OCI-LY3 (cell line): ENCODE data around the gene HBZ.
"Not testable (repeated sequence)": the region's sequence is repeated elsewhere in the genome, so short reads cannot be mapped to it uniquely, and the experiment has no call there.

Experiments
- H2AFZ ChIP-seq: fragments of 200-600, 300-600 bp; shearing (Covaris generic); 2 replicates; pipeline ENCODE4 v1.6.0; 2014; ENCODE audit warnings: antibody characterized with exemption, low read depth, low read length
- H3K27ac ChIP-seq: fragments of 200-600, 300-600 bp; sonication (generic); 2 replicates; pipeline ENCODE4 v1.5.1; 2014; ENCODE audit warnings: mild to moderate bottlenecking, low read length, moderate library complexity, mixed read lengths
- H3K27me3 ChIP-seq: fragments of 200-600, 300-600 bp; sonication (generic); 2 replicates; pipeline ENCODE4 v1.6.1; 2014; ENCODE audit warnings: low read depth, low read length, mixed read lengths
- H3K36me3 ChIP-seq: fragments of 200-600, 300-600 bp; sonication (generic); replicated peaks from 2 replicates; pipeline ENCODE3; 2014; ENCODE audit warnings: low read depth, low read length, mixed read lengths
- H3K4me1 ChIP-seq: fragments of 300-600, 200-600 bp; sonication (generic); 2 replicates; pipeline ENCODE4 v1.6.1; 2014; ENCODE audit warnings: low read length, mixed read lengths
- H3K4me2 ChIP-seq: fragments of 200-600, 300-600 bp; sonication (generic); 2 replicates; pipeline ENCODE4 v1.6.1; 2014; ENCODE audit warnings: low read length, mixed read lengths
- H3K4me3 ChIP-seq: fragments of 300-600, 200-600 bp; sonication (generic); 2 replicates; pipeline ENCODE4 v1.5.1; 2014; ENCODE audit warnings: antibody characterized with exemption, mild to moderate bottlenecking, low read length, moderate library complexity
- H3K79me2 ChIP-seq: fragments of 300-600, 200-600 bp; shearing (Covaris generic); 2 replicates; pipeline ENCODE4 v1.6.1; 2014; ENCODE audit warnings: mild to moderate bottlenecking, low read length, mixed read lengths
- H3K9ac ChIP-seq: fragments of 300-600, 200-600 bp; shearing (Covaris generic); 2 replicates; pipeline ENCODE4 v1.6.0; 2014; ENCODE audit warnings: mild to moderate bottlenecking, low read length, moderate library complexity
- H3K9me3 ChIP-seq: fragments of 200-600, 300-600 bp; shearing (Covaris generic); 2 replicates; pipeline ENCODE4 v1.6.1; 2014; ENCODE audit warnings: low read length, mixed read lengths; ENCODE audit not compliant: insufficient read depth
- H4K20me1 ChIP-seq: fragments of 200-600, 300-600 bp; sonication (generic); 2 replicates; pipeline ENCODE4 v1.6.1; 2016; ENCODE audit warnings: low read length, mixed read lengths; ENCODE audit not compliant: insufficient read depth
- EZH2phosphoT487 ChIP-seq: fragments of 200-600 bp; shearing (Covaris generic); IDR thresholded peaks from 2 replicates; pipeline ENCODE4 v1.6.1; 2018; ENCODE audit warnings: antibody characterized with exemption, mixed run types, low read depth
- TF ChIP-seq, protein P1 (sequence below): fragments of 200-600, 300-600 bp; sonication (generic); IDR thresholded peaks from 2 replicates; pipeline ENCODE4 v1.5.1; 2014; ENCODE audit warnings: antibody characterized with exemption, low read length, low read depth

The HBZ gene

GRCh38 chr16:167122-167690, 14.8 kb downstream of the HBZ start:
- TF ChIP-seq EZH2phosphoT487, result no peak
- TF ChIP-seq, protein P1, sequence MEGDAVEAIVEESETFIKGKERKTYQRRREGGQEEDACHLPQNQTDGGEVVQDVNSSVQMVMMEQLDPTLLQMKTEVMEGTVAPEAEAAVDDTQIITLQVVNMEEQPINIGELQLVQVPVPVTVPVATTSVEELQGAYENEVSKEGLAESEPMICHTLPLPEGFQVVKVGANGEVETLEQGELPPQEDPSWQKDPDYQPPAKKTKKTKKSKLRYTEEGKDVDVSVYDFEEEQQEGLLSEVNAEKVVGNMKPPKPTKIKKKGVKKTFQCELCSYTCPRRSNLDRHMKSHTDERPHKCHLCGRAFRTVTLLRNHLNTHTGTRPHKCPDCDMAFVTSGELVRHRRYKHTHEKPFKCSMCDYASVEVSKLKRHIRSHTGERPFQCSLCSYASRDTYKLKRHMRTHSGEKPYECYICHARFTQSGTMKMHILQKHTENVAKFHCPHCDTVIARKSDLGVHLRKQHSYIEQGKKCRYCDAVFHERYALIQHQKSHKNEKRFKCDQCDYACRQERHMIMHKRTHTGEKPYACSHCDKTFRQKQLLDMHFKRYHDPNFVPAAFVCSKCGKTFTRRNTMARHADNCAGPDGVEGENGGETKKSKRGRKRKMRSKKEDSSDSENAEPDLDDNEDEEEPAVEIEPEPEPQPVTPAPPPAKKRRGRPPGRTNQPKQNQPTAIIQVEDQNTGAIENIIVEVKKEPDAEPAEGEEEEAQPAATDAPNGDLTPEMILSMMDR, result no peak
- Histone ChIP-seq H3K9me3 (no peaks in the 10 kb centered on the region), H4K20me1 (no peaks in the 10 kb centered on the region), H3K79me2 (no peaks in the 10 kb centered on the region), H3K4me1 (no peaks in the 10 kb centered on the region), H2AFZ (no peak overlapping the region), H3K27me3 (no peaks in the 10 kb centered on the region), H3K9ac (no peak overlapping the region), H3K4me2 (no peak overlapping the region), H3K27ac (no peak overlapping the region), H3K4me3 (no peak overlapping the region), H3K36me3 (no peaks in the 10 kb centered on the region)

DNA sequence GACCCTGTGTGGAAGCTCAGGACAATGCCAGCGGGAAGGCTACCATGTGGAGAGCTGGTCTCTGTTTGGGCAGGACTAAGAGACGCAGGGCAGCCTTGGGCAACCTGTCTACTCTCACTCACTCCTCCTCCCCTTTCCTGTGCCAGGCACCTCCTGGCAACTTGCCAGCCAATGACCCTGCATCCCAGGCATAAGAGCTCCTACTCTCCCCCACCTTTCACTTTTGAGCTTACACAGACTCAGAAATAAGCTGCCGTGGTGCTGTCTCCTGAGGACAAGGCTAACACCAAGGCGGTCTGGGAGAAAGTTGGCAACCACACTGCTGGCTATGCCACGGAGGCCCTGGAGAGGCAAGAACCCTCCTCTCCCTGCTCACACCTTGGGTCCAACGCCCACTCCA, 16.0 kb downstream of the HBZ start:
- Histone ChIP-seq H3K27ac (no peak overlapping the region), H3K4me2 (no peak overlapping the region), H3K4me1 (no peaks in the 10 kb centered on the region), H4K20me1 (no peaks in the 10 kb centered on the region), H3K9ac (no peak overlapping the region), H3K36me3 (no peaks in the 10 kb centered on the region), H3K4me3 (no peak overlapping the region), H2AFZ (no peak overlapping the region), H3K27me3 (no peaks in the 10 kb centered on the region), H3K9me3 (no peaks in the 10 kb centered on the region), H3K79me2 (no peaks in the 10 kb centered on the region)
- no peak for TF ChIP-seq EZH2phosphoT487
- TF ChIP-seq, protein P1, result no peak

DNA sequence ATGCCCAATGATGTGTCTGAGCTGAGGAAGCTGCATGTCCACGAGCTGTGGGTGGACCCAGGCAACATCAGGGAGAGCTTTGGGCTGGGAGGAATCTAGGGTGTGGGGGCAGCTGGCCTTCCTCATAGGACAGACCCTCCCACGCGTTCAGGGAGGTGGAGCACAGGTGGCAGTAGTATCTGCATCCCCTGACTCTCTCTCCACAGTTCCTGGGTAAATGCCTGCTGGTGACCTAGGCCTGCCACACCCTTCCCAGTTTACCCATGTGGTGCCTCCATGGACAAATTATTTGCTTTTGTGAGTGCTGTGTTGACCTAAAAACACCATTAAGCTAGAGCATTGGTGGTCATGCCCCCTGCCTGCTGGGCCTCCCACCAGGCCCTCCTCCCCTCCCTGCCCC, 16.6 kb downstream of the HBZ start:
- Histone ChIP-seq H2AFZ (no peak overlapping the region), H3K9me3 (no peaks in the 10 kb centered on the region), H4K20me1 (no peaks in the 10 kb centered on the region), H3K4me1 (no peaks in the 10 kb centered on the region), H3K27me3 (no peaks in the 10 kb centered on the region), H3K79me2 (no peaks in the 10 kb centered on the region), H3K36me3 (no peaks in the 10 kb centered on the region), H3K4me3 (no peak overlapping the region), H3K4me2 (no peak overlapping the region), H3K9ac (no peak overlapping the region), H3K27ac (no peak overlapping the region)
- TF ChIP-seq, protein P1, result no peak
- TF ChIP-seq EZH2phosphoT487, result no peak

GRCh38 chr16:170088-170507, 17.7 kb downstream of the HBZ start:
- not testable (repeated sequence) for H3K79me2 ChIP-seq, H3K27me3 ChIP-seq, H4K20me1 ChIP-seq, H3K4me2 ChIP-seq, H3K36me3 ChIP-seq, H3K4me1 ChIP-seq, H2AFZ ChIP-seq, H3K27ac ChIP-seq, H3K9ac ChIP-seq, H3K9me3 ChIP-seq, H3K4me3 ChIP-seq

- H3K4me2 ChIP-seq, result no peak overlapping the region
- H3K4me1 ChIP-seq, result no peaks in the 10 kb centered on the region
- H3K4me3 ChIP-seq, result no peak overlapping the region
- no peak overlapping the region for H3K27ac ChIP-seq
- no peak overlapping the region for H2AFZ ChIP-seq
- no peaks in the 10 kb centered on the region for H3K9me3 ChIP-seq
- no peak overlapping the region for H3K9ac ChIP-seq
- H4K20me1 ChIP-seq, result no peaks in the 10 kb centered on the region
- no peak for TF ChIP-seq EZH2phosphoT487
- TF ChIP-seq, protein P1, result no peak
- no peaks in the 10 kb centered on the region for H3K27me3 ChIP-seq
- H3K36me3 ChIP-seq, result no peaks in the 10 kb centered on the region
- H3K79me2 ChIP-seq, result no peaks in the 10 kb centered on the region
Observed at GRCh38 chr16:170788-171187, 18.3 kb downstream of the HBZ start.

DNA sequence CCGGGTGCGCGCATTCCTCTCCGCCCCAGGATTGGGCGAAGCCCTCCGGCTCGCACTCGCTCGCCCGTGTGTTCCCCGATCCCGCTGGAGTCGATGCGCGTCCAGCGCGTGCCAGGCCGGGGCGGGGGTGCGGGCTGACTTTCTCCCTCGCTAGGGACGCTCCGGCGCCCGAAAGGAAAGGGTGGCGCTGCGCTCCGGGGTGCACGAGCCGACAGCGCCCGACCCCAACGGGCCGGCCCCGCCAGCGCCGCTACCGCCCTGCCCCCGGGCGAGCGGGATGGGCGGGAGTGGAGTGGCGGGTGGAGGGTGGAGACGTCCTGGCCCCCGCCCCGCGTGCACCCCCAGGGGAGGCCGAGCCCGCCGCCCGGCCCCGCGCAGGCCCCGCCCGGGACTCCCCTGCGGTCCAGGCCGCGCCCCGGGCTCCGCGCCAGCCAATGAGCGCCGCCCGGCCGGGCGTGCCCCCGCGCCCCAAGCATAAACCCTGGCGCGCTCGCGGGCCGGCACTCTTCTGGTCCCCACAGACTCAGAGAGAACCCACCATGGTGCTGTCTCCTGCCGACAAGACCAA, 20.0 kb downstream of the HBZ start, which contains the start of gene HBA2:
HBA2 (plus strand) TSS at position 503 of the 568 bp plus-strand sequence; CDS start at position 540, 37 bp downstream.
- H3K4me2 ChIP-seq, H3K4me3 ChIP-seq, H3K36me3 ChIP-seq, H3K27me3 ChIP-seq, H3K9me3 ChIP-seq, H2AFZ ChIP-seq, H3K79me2 ChIP-seq, H3K4me1 ChIP-seq, H3K27ac ChIP-seq, H3K9ac ChIP-seq, H4K20me1 ChIP-seq: not testable (repeated sequence)
